Endothelial cell (in vitro differentiated cells): Measurements from ENCODE around the gene ICAM2. TPM values are rescaled to one million over a fixed set of nuclear protein-coding genes. Genes with fewer than 3 reads are reported as not detected.

Source experiments
- DNase-seq: peaks from one replicate; pipeline ENCODE4 v3.0.0; 2021; ENCODE audit warnings: low spot score
- H3K27ac Mint-ChIP-seq: one replicate; pipeline ENCODE4 v1.8.0; 2021; ENCODE audit warnings: mixed read lengths, inconsistent platforms; ENCODE audit not compliant: unreplicated experiment
- H3K27me3 Mint-ChIP-seq: one replicate; pipeline ENCODE4 v1.8.0; 2021; ENCODE audit warnings: mild to moderate bottlenecking, moderate library complexity, mixed read lengths, inconsistent platforms; ENCODE audit not compliant: unreplicated experiment
- H3K36me3 Mint-ChIP-seq: one replicate; pipeline ENCODE4 v1.8.0; 2021; ENCODE audit warnings: mild to moderate bottlenecking, low read depth, mixed read lengths, inconsistent platforms; ENCODE audit not compliant: unreplicated experiment
- H3K4me1 Mint-ChIP-seq: one replicate; pipeline ENCODE4 v1.8.0; 2021; ENCODE audit warnings: mild to moderate bottlenecking, mixed read lengths, inconsistent platforms; ENCODE audit not compliant: unreplicated experiment
- H3K4me3 Mint-ChIP-seq: one replicate; pipeline ENCODE4 v1.8.0; 2021; ENCODE audit warnings: mild to moderate bottlenecking, mixed read lengths, inconsistent platforms; ENCODE audit not compliant: unreplicated experiment
- H3K9me3 Mint-ChIP-seq: one replicate; pipeline ENCODE4 v1.8.0; 2021; ENCODE audit warnings: mixed read lengths, inconsistent platforms; ENCODE audit not compliant: unreplicated experiment
- CTCF ChIP-seq: fragments of 200-600 bp; sonication (generic); IDR thresholded peaks from one replicate; pipeline ENCODE4 v1.5.0; 2021; ENCODE audit warnings: antibody characterized with exemption; ENCODE audit not compliant: unreplicated experiment
- total RNA-seq: library from RNA; stranded (reverse); fragmentation: NEBNext Ultra II Directional; extraction: Animal tissue kit (Norgen Biotek cat#: 25700); gene quantifications from one replicate; pipeline ENCODE4 v1.2.1, GENCODE V29; 2021; ENCODE audit not compliant: unreplicated experiment

The ICAM2 gene
- total RNA-seq, 1 donor from 2014 or later = 52.1 TPM

GRCh38 chr17:64055183-64056142, 35.0 kb upstream of the ICAM2 start:
- Mint-ChIP-seq H3K27ac (no peak overlapping the region), H3K27me3 (peaks cover 6% of the 10 kb centered on the region), H3K4me3 (peak overlapping the region; percentile 6), H3K4me1 (peaks cover 42% of the 10 kb centered on the region), H3K9me3 (no peaks in the 10 kb centered on the region), H3K36me3 (peaks cover 48% of the 10 kb centered on the region)
- DNase-seq = no peak
- no peak for TF ChIP-seq CTCF

GRCh38 chr17:64054304-64054703, 33.9 kb upstream of the ICAM2 start:
- Mint-ChIP-seq H3K27me3 (peaks cover 2% of the 10 kb centered on the region), H3K4me3 (no peak overlapping the region), H3K36me3 (peaks cover 48% of the 10 kb centered on the region), H3K9me3 (no peaks in the 10 kb centered on the region), H3K4me1 (peaks cover 30% of the 10 kb centered on the region), H3K27ac (no peak overlapping the region)
- TF ChIP-seq CTCF = no peak
- DNase-seq = no peak

DNA sequence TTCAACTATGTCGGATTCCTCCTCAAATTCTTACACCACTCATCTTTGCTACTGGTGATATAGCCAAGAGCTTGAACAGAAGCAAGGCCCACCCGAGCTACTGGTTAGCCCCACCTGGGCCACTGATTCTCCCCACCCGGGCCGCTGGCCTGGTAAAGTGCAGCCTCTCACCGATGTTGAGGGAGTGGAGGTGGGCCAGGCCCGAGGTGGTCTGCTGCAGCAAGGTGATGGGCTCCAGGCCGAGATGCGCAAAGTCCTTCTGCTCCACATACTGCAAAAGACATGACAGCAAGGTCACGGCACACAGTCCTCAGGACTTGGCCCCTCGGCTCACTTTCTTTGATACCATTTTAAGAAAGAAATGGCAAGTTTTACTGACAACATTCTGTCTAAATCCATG, 32.7 kb upstream of the ICAM2 start:
- Mint-ChIP-seq H3K27ac (no peak overlapping the region), H3K27me3 (peaks cover 2% of the 10 kb centered on the region), H3K4me1 (peaks cover 20% of the 10 kb centered on the region), H3K9me3 (no peaks in the 10 kb centered on the region), H3K4me3 (no peak overlapping the region), H3K36me3 (peaks cover 41% of the 10 kb centered on the region)
- DNase-seq = no peak
- TF ChIP-seq CTCF = no peak

GRCh38 chr17:64051153-64051552, 30.7 kb upstream of the ICAM2 start:
- no peak overlapping the region for H3K27ac Mint-ChIP-seq
- H3K36me3 Mint-ChIP-seq = peaks cover 35% of the 10 kb centered on the region
- no peak for DNase-seq
- peaks cover 2% of the 10 kb centered on the region for H3K27me3 Mint-ChIP-seq
- TF ChIP-seq CTCF = no peak
- H3K4me1 Mint-ChIP-seq = peaks cover 14% of the 10 kb centered on the region
- no peaks in the 10 kb centered on the region for H3K9me3 Mint-ChIP-seq
- H3K4me3 Mint-ChIP-seq = no peak overlapping the region

DNA sequence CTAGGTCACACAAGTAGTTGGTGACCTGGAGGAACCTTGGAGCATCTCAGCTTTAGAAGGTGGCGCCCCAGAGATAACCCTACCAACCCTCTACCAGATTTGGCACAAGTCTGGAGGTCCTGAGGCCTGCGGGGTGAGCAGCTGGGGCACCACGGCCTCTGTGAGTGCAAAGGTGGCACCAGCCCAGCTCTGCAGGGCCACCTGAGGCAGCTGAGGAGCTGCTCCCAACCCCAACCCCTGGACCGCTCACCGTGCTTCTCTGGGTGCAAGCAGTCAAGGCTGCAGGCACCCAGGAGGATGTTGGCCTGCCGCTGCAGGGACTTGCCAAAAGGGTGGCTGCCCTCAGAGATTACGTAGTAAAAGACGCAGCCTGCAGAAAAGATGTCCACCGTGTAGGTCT, 28.4 kb upstream of the ICAM2 start:
- DNase-seq = no peak
- H3K4me3 Mint-ChIP-seq = no peak overlapping the region
- H3K27me3 Mint-ChIP-seq = peaks cover 5% of the 10 kb centered on the region
- H3K36me3 Mint-ChIP-seq = peaks cover 39% of the 10 kb centered on the region
- H3K4me1 Mint-ChIP-seq = peaks cover 8% of the 10 kb centered on the region
- H3K9me3 Mint-ChIP-seq = no peaks in the 10 kb centered on the region
- no peak for TF ChIP-seq CTCF
- H3K27ac Mint-ChIP-seq = no peak overlapping the region
